Raji (cell line): Measurements from ENCODE around the gene CAMK2D.

Experiments
- POLR2A ChIP-seq: IDR thresholded peaks from 2 replicates; pipeline ENCODE4 v1.6.1; 2011; ENCODE audit warnings: low read depth, low read length, control low read depth; ENCODE audit not compliant: insufficient read depth

Gene CAMK2D

GRCh38 chr4:113623274-113623894 lies 138.2 kb downstream of the CAMK2D start:
- TF ChIP-seq POLR2A: no peak

GRCh38 chr4:113621633-113622032 lies 139.9 kb downstream of the CAMK2D start:
- TF ChIP-seq POLR2A: no peak

- TF ChIP-seq POLR2A: no peak
Observed at GRCh38 chr4:113620032-113620431, 141.5 kb downstream of the CAMK2D start.

DNA sequence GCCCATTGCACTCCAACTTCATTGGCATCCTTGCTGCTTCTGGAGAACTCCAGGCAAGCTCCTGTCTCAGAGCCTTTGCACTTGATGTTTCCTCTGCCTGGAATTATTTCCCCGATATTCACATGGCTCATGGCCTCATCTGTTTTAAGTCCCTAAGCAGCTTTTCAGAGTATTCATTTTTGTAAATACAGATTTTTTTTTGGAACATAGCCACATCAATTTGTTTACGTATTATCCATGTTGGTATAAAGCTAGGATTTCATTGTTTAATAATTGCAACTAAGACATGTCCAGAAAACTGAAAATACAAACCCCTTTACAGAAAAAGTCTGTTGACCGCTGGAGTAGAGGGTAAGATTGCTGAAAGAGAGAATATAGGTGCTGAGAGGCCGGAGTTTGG lies 142.0 kb downstream of the CAMK2D start:
- TF ChIP-seq POLR2A: no peak

GRCh38 chr4:113618205-113618604 lies 143.3 kb downstream of the CAMK2D start:
- no peak for TF ChIP-seq POLR2A

- TF ChIP-seq POLR2A: no peak
Observed at GRCh38 chr4:113617195-113617594, 144.3 kb downstream of the CAMK2D start.

DNA sequence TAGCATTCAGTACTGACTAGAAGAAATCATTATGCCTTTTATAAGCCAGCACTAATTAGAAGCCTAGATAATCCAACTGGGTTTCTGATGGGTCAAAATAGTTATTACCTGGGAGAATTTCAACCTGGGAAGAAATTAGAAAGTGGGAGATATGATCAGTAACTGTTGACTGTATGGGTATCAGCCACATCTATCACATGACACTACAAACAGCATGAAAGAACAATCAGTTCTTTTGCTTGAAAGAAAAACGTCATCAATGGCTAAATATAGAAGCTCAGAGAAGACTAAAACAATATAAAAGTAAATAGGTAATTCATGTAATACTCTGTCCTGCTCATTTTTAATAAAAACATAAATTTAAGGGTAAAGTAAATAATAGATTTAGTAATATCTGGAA lies 145.1 kb downstream of the CAMK2D start:
- no peak for TF ChIP-seq POLR2A

GRCh38 chr4:113614414-113614813 lies 147.1 kb downstream of the CAMK2D start:
- TF ChIP-seq POLR2A: no peak

DNA sequence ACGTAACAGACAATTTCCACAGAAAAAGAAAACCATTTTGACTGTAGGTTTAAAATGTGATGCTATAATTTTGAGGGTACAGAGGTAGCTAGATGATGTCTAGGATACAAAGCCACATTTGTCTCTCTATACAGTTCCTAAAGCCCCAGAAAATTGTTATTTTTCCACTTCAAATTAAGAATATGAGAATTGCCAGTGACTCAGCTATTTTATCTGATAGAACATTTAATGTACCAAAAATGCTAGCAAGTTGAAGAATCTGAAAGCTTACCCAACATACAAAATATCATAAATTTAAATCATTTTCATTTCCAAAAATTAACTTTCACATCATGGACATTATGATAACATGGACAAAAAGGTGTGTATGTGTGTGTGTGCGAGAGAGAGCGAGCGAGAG lies 148.0 kb downstream of the CAMK2D start:
- TF ChIP-seq POLR2A: no peak

GRCh38 chr4:113610537-113610936 lies 151.0 kb downstream of the CAMK2D start:
- TF ChIP-seq POLR2A: no peak

GRCh38 chr4:113607998-113608397 lies 153.5 kb downstream of the CAMK2D start:
- no peak for TF ChIP-seq POLR2A

DNA sequence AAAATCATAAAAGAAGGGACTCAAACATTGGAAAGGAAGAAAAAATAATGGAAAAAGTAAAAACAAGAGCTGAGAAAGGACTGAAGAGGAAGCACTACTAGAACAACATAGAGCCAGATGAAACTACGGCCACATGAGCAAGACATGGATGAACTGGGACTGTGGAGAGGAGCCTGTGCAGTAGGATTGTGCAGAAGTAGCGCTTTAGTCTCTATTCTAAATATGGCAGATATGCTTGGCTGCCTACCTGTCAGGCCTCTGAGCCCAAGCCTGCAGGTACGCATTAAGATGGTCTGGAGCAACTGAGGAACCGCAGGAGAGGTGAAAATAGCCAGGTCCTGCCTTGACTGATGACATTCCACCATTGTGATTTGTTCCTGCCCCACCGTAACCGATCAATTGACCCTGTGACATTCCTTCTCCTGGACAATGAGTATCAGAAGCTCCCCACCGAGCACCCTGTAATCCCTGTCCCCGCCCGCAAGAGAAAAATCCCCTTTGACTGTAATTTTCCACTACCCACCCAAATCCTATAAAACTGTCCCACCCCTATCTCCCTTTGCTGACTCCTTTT lies 154.3 kb downstream of the CAMK2D start:
- TF ChIP-seq POLR2A: no peak

DNA sequence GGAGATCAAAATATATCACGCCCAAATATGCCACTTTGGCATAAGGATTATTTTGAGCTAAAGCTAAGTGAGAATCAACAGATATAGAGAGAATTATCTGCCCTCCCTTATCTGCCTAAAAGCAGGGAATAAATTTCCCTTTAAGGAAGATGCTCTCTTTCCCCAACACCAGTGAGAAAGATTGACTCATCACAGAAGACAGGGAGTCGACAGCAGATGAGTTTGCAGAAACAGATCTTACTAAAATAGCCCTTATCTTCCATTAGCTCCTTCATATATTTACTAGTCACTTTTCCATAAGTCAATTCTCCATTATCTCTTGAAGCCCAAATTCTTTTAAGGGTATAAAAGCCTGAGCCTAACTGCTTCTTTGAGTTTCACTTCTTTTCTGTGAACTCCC lies 156.6 kb downstream of the CAMK2D start:
- TF ChIP-seq POLR2A: no peak

- no peak for TF ChIP-seq POLR2A
Observed at GRCh38 chr4:113603911-113604310, 157.6 kb downstream of the CAMK2D start.

- TF ChIP-seq POLR2A: no peak
Observed at GRCh38 chr4:113602646-113603228, 158.8 kb downstream of the CAMK2D start.

- TF ChIP-seq POLR2A: no peak
Observed at GRCh38 chr4:113601636-113602035, 159.9 kb downstream of the CAMK2D start.

GRCh38 chr4:113596396-113596795 lies 165.1 kb downstream of the CAMK2D start:
- no peak for TF ChIP-seq POLR2A
